K562 (cell line): ENCODE results near the gene STK11. TPM values are rescaled to one million over a fixed set of nuclear protein-coding genes. Genes with fewer than 3 reads are reported as not detected.

ENCODE experiments used
- ARHGAP35 ChIP-seq: fragments of 450-650 bp; IDR thresholded peaks from 2 replicates; pipeline ENCODE4 v1.6.1; 2018; ENCODE audit not compliant: partially characterized antibody
- GMEB1 ChIP-seq: fragments of 250-450 bp; sonication (Bioruptor Pico); IDR thresholded peaks from 2 replicates; pipeline ENCODE4 v1.4.0; 2020; ENCODE audit warnings: mild to moderate bottlenecking
- HNRNPK ChIP-seq: fragments of 200-400 bp; formaldehyde crosslinking; IDR thresholded peaks from one replicate; pipeline ENCODE4 v1.6.1; 2018; ENCODE audit warnings: mild to moderate bottlenecking, low read depth, low read length; ENCODE audit not compliant: poor library complexity, severe bottlenecking
- HSF4 ChIP-seq: fragments of 250-450 bp; sonication (Bioruptor Pico); IDR thresholded peaks from 2 replicates; pipeline ENCODE4 v2.1.2; 2022; ENCODE audit warnings: mild to moderate bottlenecking, moderate library complexity, borderline replicate concordance
- MEIS2 ChIP-seq: fragments of 450-650 bp; IDR thresholded peaks from 2 replicates; pipeline ENCODE4 v1.6.1; 2014; ENCODE audit warnings: mild to moderate bottlenecking; ENCODE audit not compliant: partially characterized antibody
- MTA3 ChIP-seq: fragments of 450-650 bp; formaldehyde crosslinking; IDR thresholded peaks from 2 replicates; pipeline ENCODE4 v1.6.1; 2017; ENCODE audit warnings: mild to moderate bottlenecking, borderline replicate concordance
- NEUROD1 ChIP-seq: fragments of 150-350 bp; IDR thresholded peaks from 2 replicates; pipeline ENCODE4 v1.6.1; 2014; ENCODE audit warnings: borderline replicate concordance, low read length, low read depth; ENCODE audit not compliant: partially characterized antibody
- PRDM10 ChIP-seq: fragments of 450-650 bp; IDR thresholded peaks from 2 replicates; pipeline ENCODE4 v1.6.1; 2018; ENCODE audit not compliant: partially characterized antibody
- SAP30 ChIP-seq: fragments of 200-600 bp; sonication (generic); IDR thresholded peaks from 2 replicates; pipeline ENCODE4 v1.6.1; 2012; ENCODE audit warnings: borderline replicate concordance, low read depth, mild to moderate bottlenecking, moderate library complexity, low read length, control low read depth, inconsistent platforms; ENCODE audit not compliant: insufficient read depth, poor library complexity, severe bottlenecking
- SNAPC5 ChIP-seq: fragments of 250-450 bp; sonication (Bioruptor Pico); IDR thresholded peaks from 2 replicates; pipeline ENCODE4 v1.8.0; 2021; ENCODE audit warnings: moderate library complexity, mild to moderate bottlenecking, inconsistent platforms
- SP1 ChIP-seq: sonication (generic); formaldehyde crosslinking; IDR thresholded peaks from 2 replicates; pipeline ENCODE4 v1.8.1; 2022; ENCODE audit warnings: mild to moderate bottlenecking, missing genetic modification reagents
- ZBTB43 ChIP-seq: sonication (generic); formaldehyde crosslinking; IDR thresholded peaks from 2 replicates; pipeline ENCODE4 v1.8.0; 2023; ENCODE audit warnings: mild to moderate bottlenecking, missing genetic modification reagents
- ZBTB49 ChIP-seq: sonication (generic); formaldehyde crosslinking; IDR thresholded peaks from 2 replicates; pipeline ENCODE4 v1.8.0; 2022; ENCODE audit warnings: missing genetic modification reagents, mild to moderate bottlenecking, borderline replicate concordance
- ZNF57 ChIP-seq: fragments of 450-650 bp; formaldehyde crosslinking; IDR thresholded peaks from 2 replicates; pipeline ENCODE4 v1.4.0; 2020; ENCODE audit warnings: mild to moderate bottlenecking, moderate library complexity
- polyA plus RNA-seq, 8 experiments: library from polyadenylated mRNA; depleted of rRNA in 4 of 8; stranded (reverse) in 5 of 8; unstranded in 3 of 8; fragments of >200 nt; fragmentation: Nextera tagmentation in 2 of 8; fragmentation: Illumina TruSeq in 1 of 8; extraction: Ambion mirVana in 2 of 8; extraction: Trizol in 1 of 8; gene quantifications; 2 replicates each; pipeline versions ENCODE4 v1.2.1 to v1.2.3, GENCODE V29; 2011 to 2014; ENCODE audit warnings: inconsistent platforms in 1 of 8, missing spikeins in 1 of 8
- total RNA-seq, 7 experiments: library from RNA; depleted of rRNA in 6 of 7; stranded (reverse); fragments of >200 nt in 6 of 7; fragmentation: Illumina TruSeq in 2 of 7; extraction: Trizol in 2 of 7; gene quantifications; 2 replicates each; pipeline versions ENCODE4 v1.2.1 to v1.2.3, GENCODE V29; 2011 to 2021; ENCODE audit warnings: low replicate concordance in 1 of 7

Gene STK11
- total and polyA plus RNA-seq, 9 of the 15 experiments (the other 6 are each of a cell fraction or from before 2014, with no cell fraction given) = 0.15 to 96.5 (median 31.7) TPM

GRCh38 chr19:1260749-1261537 lies 55.4 kb downstream of the STK11 start (continued):
- TF ChIP-seq PRDM10 (peak; percentile 84), MTA3 (peak; percentile 19; the same call in 1 of the 2 replicates), GMEB1 (CRISPR knock-in tag) (peak; percentile 68), HNRNPK (peak; percentile 7), SAP30 (peak; percentile 58), MEIS2 (peak; percentile 72), HSF4 (no peak), ZNF57 (no peak), SP1 (peak; percentile 85), SNAPC5 (CRISPR knock-in tag) (no peak), NEUROD1 (peak; percentile 84), ZBTB43 (CRISPR knock-in tag) (0 out of 2 replicates have a peak, but pooled peaks have one; percentile 85), ZBTB49 (CRISPR knock-in tag) (0 out of 2 replicates have a peak, but pooled peaks have one; percentile 42), ARHGAP35 (peak; percentile 9)
